MM.1S (cell line): ENCODE results near the gene APH1B.
"Not testable (repeated sequence)": the region's sequence is repeated elsewhere in the genome, so short reads cannot be mapped to it uniquely, and the experiment has no call there.

Experiments used
- DNase-seq: peaks from one replicate; pipeline ENCODE4 v3.0.0-alpha.2; 2015
- H2AFZ ChIP-seq: fragments of 300-600 bp; sonication (generic); 2 replicates; pipeline ENCODE4 v1.6.0; 2016; ENCODE audit warnings: antibody characterized with exemption, low read length
- H3F3A ChIP-seq: fragments of 300-600 bp; sonication (generic); 2 replicates; pipeline ENCODE4 v1.6.1; 2016; ENCODE audit warnings: mild to moderate bottlenecking, antibody characterized with exemption, low read length, moderate library complexity, mixed read lengths; ENCODE audit not compliant: insufficient read depth
- H3K27ac ChIP-seq: fragments of 300-600 bp; sonication (generic); 2 replicates; pipeline ENCODE4 v1.5.1; 2016; ENCODE audit warnings: mild to moderate bottlenecking, low read length
- H3K27me3 ChIP-seq: fragments of 300-600 bp; sonication (generic); replicated peaks from 2 replicates; pipeline ENCODE4 v1.6.0; 2016; ENCODE audit warnings: low read length; ENCODE audit not compliant: insufficient read depth
- H3K36me3 ChIP-seq: fragments of 300-600 bp; sonication (generic); replicated peaks from 2 replicates; pipeline ENCODE4 v1.6.1; 2016; ENCODE audit warnings: mild to moderate bottlenecking, low read length, mixed read lengths; ENCODE audit not compliant: insufficient read depth
- H3K4me1 ChIP-seq: fragments of 300-600 bp; sonication (generic); 2 replicates; pipeline ENCODE4 v1.6.1; 2016; ENCODE audit warnings: low read length, mixed read lengths
- H3K4me2 ChIP-seq: fragments of 300-600 bp; sonication (generic); 2 replicates; pipeline ENCODE4 v1.6.0; 2016; ENCODE audit warnings: low read depth, low read length
- H3K4me3 ChIP-seq: fragments of 300-600 bp; sonication (generic); 2 replicates; pipeline ENCODE4 v1.5.1; 2016; ENCODE audit warnings: low read length, mixed read lengths
- H3K79me2 ChIP-seq: fragments of 300-600 bp; sonication (generic); 2 replicates; pipeline ENCODE4 v1.6.1; 2016; ENCODE audit warnings: mixed run types, low read length, mixed read lengths
- H3K9ac ChIP-seq: fragments of 300-600 bp; sonication (generic); 2 replicates; pipeline ENCODE4 v1.6.1; 2016; ENCODE audit warnings: low read length, mixed read lengths
- H3K9me2 ChIP-seq: fragments of 300-600 bp; sonication (generic); replicated peaks from 2 replicates; pipeline ENCODE4 v1.6.1; 2016; ENCODE audit warnings: mild to moderate bottlenecking, low read length, mixed read lengths; ENCODE audit not compliant: insufficient read depth
- H3K9me3 ChIP-seq: fragments of 300-600 bp; sonication (generic); replicated peaks from 2 replicates; pipeline ENCODE4 v1.6.1; 2016; ENCODE audit warnings: mild to moderate bottlenecking, low read length, mixed read lengths; ENCODE audit not compliant: insufficient read depth
- H4K20me1 ChIP-seq: fragments of 300-600 bp; sonication (generic); 2 replicates; pipeline ENCODE4 v1.6.1; 2016; ENCODE audit warnings: mild to moderate bottlenecking, low read length, moderate library complexity, mixed read lengths; ENCODE audit not compliant: insufficient read depth
- CTCF ChIP-seq: fragments of 300-600 bp; sonication (generic); IDR thresholded peaks from 2 replicates; pipeline ENCODE4 v1.5.1; 2016; ENCODE audit warnings: antibody characterized with exemption, low read length, mixed read lengths
- EZH2 ChIP-seq: fragments of 300-600 bp; sonication (generic); optimal IDR thresholded peaks from 2 replicates; pipeline ENCODE3; 2017; ENCODE audit warnings: low read depth, mild to moderate bottlenecking, antibody characterized with exemption, low read length, mixed read lengths
- EZH2phosphoT487 ChIP-seq: fragments of 300-600 bp; sonication (generic); IDR thresholded peaks from 2 replicates; pipeline ENCODE4 v1.6.1; 2018; ENCODE audit warnings: antibody characterized with exemption, low read length

Gene APH1B

DNA sequence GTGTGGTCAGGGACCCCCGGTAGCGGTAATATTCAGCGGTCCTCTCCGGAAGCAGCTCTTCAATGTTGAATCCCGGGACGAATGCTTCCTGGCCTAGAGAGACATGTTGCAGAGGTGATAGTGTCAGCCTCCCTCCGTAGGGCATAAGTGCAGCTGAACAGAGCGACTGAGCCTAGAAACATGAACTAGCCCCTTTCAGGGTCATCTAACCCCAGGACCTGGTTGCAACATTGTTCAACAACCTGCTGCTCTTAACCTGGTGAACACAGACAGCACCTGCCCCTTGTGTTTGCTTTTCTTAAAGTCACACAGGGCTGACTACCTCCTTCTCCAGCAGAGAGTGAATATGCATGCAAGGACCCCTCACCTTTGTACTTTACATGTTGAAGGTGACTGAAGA, 62.9 kb downstream of the APH1B start:
- Histone ChIP-seq H3K27ac (no peak overlapping the region), H3K9me2 (no peaks in the 10 kb centered on the region), H3K4me2 (no peak overlapping the region), H4K20me1 (no peaks in the 10 kb centered on the region), H3K4me1 (no peaks in the 10 kb centered on the region), H3K27me3 (no peaks in the 10 kb centered on the region), H3K4me3 (no peak overlapping the region), H3K36me3 (no peaks in the 10 kb centered on the region), H2AFZ (no peak overlapping the region), H3K9ac (no peak overlapping the region), H3F3A (no peaks in the 10 kb centered on the region), H3K79me2 (no peaks in the 10 kb centered on the region), H3K9me3 (no peaks in the 10 kb centered on the region)
- DNase-seq = no peak
- no peak for TF ChIP-seq CTCF
- no peak for TF ChIP-seq EZH2phosphoT487

- no peak for DNase-seq
- H3K79me2 ChIP-seq = no peaks in the 10 kb centered on the region
- H3K9me3 ChIP-seq = no peaks in the 10 kb centered on the region
- no peak overlapping the region for H3K27ac ChIP-seq
- no peaks in the 10 kb centered on the region for H3K36me3 ChIP-seq
- H3K4me2 ChIP-seq = no peak overlapping the region
- no peaks in the 10 kb centered on the region for H3K27me3 ChIP-seq
- TF ChIP-seq EZH2 (no peak), CTCF (no peak), EZH2phosphoT487 (no peak)
- H2AFZ ChIP-seq = no peak overlapping the region
- H3K4me1 ChIP-seq = no peaks in the 10 kb centered on the region
- H4K20me1 ChIP-seq = no peaks in the 10 kb centered on the region
- no peaks in the 10 kb centered on the region for H3F3A ChIP-seq
- no peaks in the 10 kb centered on the region for H3K9me2 ChIP-seq
- no peak overlapping the region for H3K9ac ChIP-seq
- H3K4me3 ChIP-seq = no peak overlapping the region
These were observed 63.5 kb downstream of the APH1B start for GRCh38 chr15:63340878-63341277.

DNA sequence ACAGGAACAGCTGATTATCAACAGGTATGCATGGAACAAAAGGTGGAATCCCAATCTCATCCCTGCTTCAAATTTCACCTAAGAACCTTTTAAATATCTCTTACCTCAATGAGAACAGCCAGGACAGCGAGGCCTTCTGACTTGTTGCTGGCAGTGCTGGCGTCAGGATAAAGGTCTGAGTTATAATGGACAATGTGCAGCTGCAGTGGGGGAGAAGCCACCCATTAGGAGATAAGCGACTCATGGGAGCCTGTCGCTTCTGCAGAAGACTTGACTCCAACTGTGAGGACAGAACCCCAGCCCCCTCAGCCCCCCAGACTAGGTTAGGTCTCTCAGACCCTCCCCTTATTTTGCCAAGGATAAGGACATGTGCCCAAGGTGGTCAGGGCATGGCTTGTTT, 64.5 kb downstream of the APH1B start:
- Histone ChIP-seq H3F3A (no peaks in the 10 kb centered on the region), H3K4me3 (no peak overlapping the region), H3K4me2 (no peak overlapping the region), H3K9me3 (no peaks in the 10 kb centered on the region), H3K9ac (no peak overlapping the region), H3K79me2 (no peaks in the 10 kb centered on the region), H4K20me1 (no peaks in the 10 kb centered on the region), H3K36me3 (no peaks in the 10 kb centered on the region), H3K27me3 (no peaks in the 10 kb centered on the region), H3K4me1 (peaks cover 5% of the 10 kb centered on the region), H2AFZ (no peak overlapping the region), H3K27ac (no peak overlapping the region), H3K9me2 (no peaks in the 10 kb centered on the region)
- DNase-seq = no peak
- TF ChIP-seq EZH2 = no peak

DNA sequence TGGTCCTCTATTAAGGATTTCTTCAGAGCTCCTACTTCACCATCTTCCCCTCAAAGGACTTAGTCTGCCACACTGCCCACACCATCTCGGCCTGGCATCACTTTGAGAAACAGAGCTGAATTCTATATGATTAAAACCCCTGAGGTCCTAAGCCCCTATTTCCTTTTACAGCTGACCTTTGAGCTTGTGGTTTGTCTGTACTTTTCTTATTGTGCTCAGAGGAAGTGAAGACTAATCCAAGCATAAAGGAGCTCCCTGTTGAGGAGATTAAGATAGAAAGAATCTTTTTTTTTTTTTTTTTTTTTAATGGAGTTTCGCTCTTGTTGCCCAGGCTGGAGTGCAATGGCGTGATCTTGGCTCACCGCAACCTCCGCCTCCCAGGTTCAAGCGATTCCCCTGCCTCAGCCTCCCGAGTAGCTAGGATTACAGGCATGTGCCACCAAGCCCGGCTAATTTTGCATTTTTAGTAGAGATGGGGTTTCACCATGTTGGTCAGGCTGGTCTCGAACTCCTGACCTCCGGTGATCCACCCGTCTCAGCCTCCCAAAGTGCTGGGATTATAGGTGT, 65.7 kb downstream of the APH1B start:
- H3K36me3 ChIP-seq, H3K9me3 ChIP-seq, H3K27ac ChIP-seq, H2AFZ ChIP-seq, H4K20me1 ChIP-seq, H3K79me2 ChIP-seq, H3F3A ChIP-seq, H3K4me3 ChIP-seq, H3K27me3 ChIP-seq, H3K9me2 ChIP-seq, H3K9ac ChIP-seq, H3K4me2 ChIP-seq: not testable (repeated sequence)
- H3K4me1 ChIP-seq = peaks cover 14% of the 10 kb centered on the region
- DNase-seq = peak; percentile 40
